Measurements from ENCODE around the gene ADGRL1. TPM values are rescaled to one million over a fixed set of nuclear protein-coding genes. Genes with fewer than 3 reads are reported as not detected.

Gene ADGRL1
- total and polyA plus RNA-seq, 2 donors, result 3.6 to 8.4 TPM

- peaks cover 0 to 22% of the 10 kb centered on the region in 2 donors for H3K4me1 ChIP-seq (ENCODE audit: control insufficient read depth in 2 of 2, insufficient read depth in 2 of 2, low read length in 2 of 2)
- H3K4me3 ChIP-seq (ENCODE audit: low read length in 2 of 2), result no peak overlapping the region
- H3K9me3 ChIP-seq (ENCODE audit: control insufficient read depth in 2 of 2, insufficient read depth in 1 of 2, low read length in 1 of 2), result peaks cover 0 to 4% of the 10 kb centered on the region in 2 donors
- 93% methylated on average over 23 of the region's 23 CpGs for WGBS
- DNase-seq (ENCODE audit: low read depth in 6 of 9, low spot score in 9 of 9), result no peak
- peaks cover 17 to 26% of the 10 kb centered on the region in 2 donors for H3K36me3 ChIP-seq (ENCODE audit: control insufficient read depth in 2 of 2, insufficient read depth in 2 of 2, low read length in 1 of 2)
- no peaks in the 10 kb centered on the region for H3K27me3 ChIP-seq (ENCODE audit: control insufficient read depth in 2 of 2, insufficient read depth in 1 of 2, low read length in 1 of 2)
- H3K27ac ChIP-seq (ENCODE audit: low read depth in 1 of 2, low read length in 1 of 2), result no peak overlapping the region
Measured at GRCh38 chr19:14107581-14108461, 98.1 kb downstream of the ADGRL1 start.

GRCh38 chr19:14106840-14107239, 99.1 kb downstream of the ADGRL1 start:
- no peak for DNase-seq (ENCODE audit: low read depth in 6 of 9, low spot score in 9 of 9)
- H3K9me3 ChIP-seq (ENCODE audit: control insufficient read depth in 2 of 2, insufficient read depth in 1 of 2, low read length in 1 of 2), result peaks cover 0 to 4% of the 10 kb centered on the region in 2 donors
- peaks cover 27 to 36% of the 10 kb centered on the region in 2 donors for H3K36me3 ChIP-seq (ENCODE audit: control insufficient read depth in 2 of 2, insufficient read depth in 2 of 2, low read length in 1 of 2)
- peaks cover 0 to 20% of the 10 kb centered on the region in 2 donors for H3K4me1 ChIP-seq (ENCODE audit: control insufficient read depth in 2 of 2, insufficient read depth in 2 of 2, low read length in 2 of 2)
- H3K27ac ChIP-seq (ENCODE audit: low read depth in 1 of 2, low read length in 1 of 2), result no peak overlapping the region
- no peaks in the 10 kb centered on the region for H3K27me3 ChIP-seq (ENCODE audit: control insufficient read depth in 2 of 2, insufficient read depth in 1 of 2, low read length in 1 of 2)
- WGBS, result 95% methylated on average over 16 of the region's 16 CpGs
- H3K4me3 ChIP-seq (ENCODE audit: low read length in 2 of 2), result no peak overlapping the region

- Histone ChIP-seq H3K4me1 (ENCODE audit: control insufficient read depth in 2 of 2, insufficient read depth in 2 of 2, low read length in 2 of 2) (peaks cover 0 to 16% of the 10 kb centered on the region in 2 donors), H3K9me3 (ENCODE audit: control insufficient read depth in 2 of 2, insufficient read depth in 1 of 2, low read length in 1 of 2) (peaks cover 0 to 4% of the 10 kb centered on the region in 2 donors), H3K36me3 (ENCODE audit: control insufficient read depth in 2 of 2, insufficient read depth in 2 of 2, low read length in 1 of 2) (peaks cover 34 to 43% of the 10 kb centered on the region in 2 donors), H3K27ac (ENCODE audit: low read depth in 1 of 2, low read length in 1 of 2) (no peak overlapping the region), H3K4me3 (ENCODE audit: low read length in 2 of 2) (no peak overlapping the region), H3K27me3 (ENCODE audit: control insufficient read depth in 2 of 2, insufficient read depth in 1 of 2, low read length in 1 of 2) (no peaks in the 10 kb centered on the region)
- DNase-seq (ENCODE audit: low read depth in 6 of 9, low spot score in 9 of 9), result no peak
- 96% methylated on average over 8 of the region's 8 CpGs for WGBS
Measured at GRCh38 chr19:14105680-14106079, 100.3 kb downstream of the ADGRL1 start.

- Histone ChIP-seq H3K36me3 (ENCODE audit: control insufficient read depth in 2 of 2, insufficient read depth in 2 of 2, low read length in 1 of 2) (peaks cover 38 to 46% of the 10 kb centered on the region in 2 donors), H3K9me3 (ENCODE audit: control insufficient read depth in 2 of 2, insufficient read depth in 1 of 2, low read length in 1 of 2) (peaks cover 0 to 4% of the 10 kb centered on the region in 2 donors), H3K27ac (ENCODE audit: low read depth in 1 of 2, low read length in 1 of 2) (no peak overlapping the region), H3K4me3 (ENCODE audit: low read length in 2 of 2) (no peak overlapping the region), H3K27me3 (ENCODE audit: control insufficient read depth in 2 of 2, insufficient read depth in 1 of 2, low read length in 1 of 2) (no peaks in the 10 kb centered on the region), H3K4me1 (ENCODE audit: control insufficient read depth in 2 of 2, insufficient read depth in 2 of 2, low read length in 2 of 2) (peaks cover 0 to 16% of the 10 kb centered on the region in 2 donors)
- WGBS, result 100% methylated on average over 1 of the region's 1 CpG
- DNase-seq (ENCODE audit: low read depth in 6 of 9, low spot score in 9 of 9), result no peak
Measured at GRCh38 chr19:14103310-14103709, 102.7 kb downstream of the ADGRL1 start.

GRCh38 chr19:14102756-14103155, 103.2 kb downstream of the ADGRL1 start:
- Histone ChIP-seq H3K4me1 (ENCODE audit: control insufficient read depth in 2 of 2, insufficient read depth in 2 of 2, low read length in 2 of 2) (peaks cover 0 to 16% of the 10 kb centered on the region in 2 donors), H3K27ac (ENCODE audit: low read depth in 1 of 2, low read length in 1 of 2) (peak overlapping the region in 1 of 2 donors; percentile 42), H3K36me3 (ENCODE audit: control insufficient read depth in 2 of 2, insufficient read depth in 2 of 2, low read length in 1 of 2) (peaks cover 42 to 48% of the 10 kb centered on the region in 2 donors), H3K4me3 (ENCODE audit: low read length in 2 of 2) (no peak overlapping the region), H3K9me3 (ENCODE audit: control insufficient read depth in 2 of 2, insufficient read depth in 1 of 2, low read length in 1 of 2) (peaks cover 0 to 5% of the 10 kb centered on the region in 2 donors), H3K27me3 (ENCODE audit: control insufficient read depth in 2 of 2, insufficient read depth in 1 of 2, low read length in 1 of 2) (no peaks in the 10 kb centered on the region)
- no peak for DNase-seq (ENCODE audit: low read depth in 6 of 9, low spot score in 9 of 9)
- WGBS, result 94% methylated on average over 10 of the region's 10 CpGs

GRCh38 chr19:14102102-14102696, 103.8 kb downstream of the ADGRL1 start:
- H3K9me3 ChIP-seq (ENCODE audit: control insufficient read depth in 2 of 2, insufficient read depth in 1 of 2, low read length in 1 of 2), result peaks cover 0 to 7% of the 10 kb centered on the region in 2 donors
- peaks cover 0 to 11% of the 10 kb centered on the region in 2 donors for H3K4me1 ChIP-seq (ENCODE audit: control insufficient read depth in 2 of 2, insufficient read depth in 2 of 2, low read length in 2 of 2)
- H3K27me3 ChIP-seq (ENCODE audit: control insufficient read depth in 2 of 2, insufficient read depth in 1 of 2, low read length in 1 of 2), result no peaks in the 10 kb centered on the region
- WGBS, result 97% methylated on average over 11 of the region's 11 CpGs
- no peak overlapping the region for H3K4me3 ChIP-seq (ENCODE audit: low read length in 2 of 2)
- peak overlapping the region in 1 of 2 donors; percentile 25 for H3K27ac ChIP-seq (ENCODE audit: low read depth in 1 of 2, low read length in 1 of 2)
- no peak for DNase-seq (ENCODE audit: low read depth in 6 of 9, low spot score in 9 of 9)
- peaks cover 48 to 54% of the 10 kb centered on the region in 2 donors for H3K36me3 ChIP-seq (ENCODE audit: control insufficient read depth in 2 of 2, insufficient read depth in 2 of 2, low read length in 1 of 2)

GRCh38 chr19:14101003-14101545, 104.9 kb downstream of the ADGRL1 start:
- WGBS, result over 99% methylated on average over 6 of the region's 6 CpGs
- H3K36me3 ChIP-seq (ENCODE audit: control insufficient read depth in 2 of 2, insufficient read depth in 2 of 2, low read length in 1 of 2), result peaks cover 53 to 54% of the 10 kb centered on the region in 2 donors

More at GRCh38 chr19:14101003-14101545, 104.9 kb downstream of the ADGRL1 start:
- Histone ChIP-seq H3K4me1 (ENCODE audit: control insufficient read depth in 2 of 2, insufficient read depth in 2 of 2, low read length in 2 of 2) (peaks cover 0 to 10% of the 10 kb centered on the region in 2 donors), H3K27ac (ENCODE audit: low read depth in 1 of 2, low read length in 1 of 2) (no peak overlapping the region), H3K4me3 (ENCODE audit: low read length in 2 of 2) (no peak overlapping the region), H3K27me3 (ENCODE audit: control insufficient read depth in 2 of 2, insufficient read depth in 1 of 2, low read length in 1 of 2) (no peaks in the 10 kb centered on the region), H3K9me3 (ENCODE audit: control insufficient read depth in 2 of 2, insufficient read depth in 1 of 2, low read length in 1 of 2) (peaks cover 0 to 11% of the 10 kb centered on the region in 2 donors)
- DNase-seq (ENCODE audit: low read depth in 6 of 9, low spot score in 9 of 9), result no peak

All from thymus (tissue), 11 donors.